A549 treated with Hydrocortisone at 1 μM for 4 hours (cell line): Measurements from ENCODE around the gene JAML. TPM values are rescaled to one million over a fixed set of nuclear protein-coding genes. Genes with fewer than 3 reads are reported as not detected.

Source experiments
- total RNA-seq: library from RNA; stranded (reverse); fragments of 200-300 nt; extraction: Qiagen RNA extraction; gene quantifications from 5 replicates; pipeline ENCODE4 v1.2.3, GENCODE V29; 2022

JAML gene
- not detected in 5 replicates for total RNA-seq

GRCh38 chr11:118224511-118225188 is at the start of gene JAML:
Gene JAML (minus strand): TSS chr11:118225011. CDS start chr11:118214866, 10,145 bp downstream.

GRCh38 chr11:118263695-118264568 is 39.1 kb upstream of the JAML start, which contains the start of gene MPZL2:
Gene MPZL2 (minus strand): TSS chr11:118264297. CDS start chr11:118264153, 144 bp downstream.

GRCh38 chr11:118251858-118252652 is 27.2 kb upstream of the JAML start, which contains the start of gene MPZL3:
Gene MPZL3 (minus strand): TSS chr11:118252365. CDS start chr11:118252294, 71 bp downstream.

GRCh38 chr11:118175993-118176777 is 48.6 kb downstream of the JAML start, which contains the start of gene SCN2B:
Gene SCN2B (minus strand): TSS chr11:118176639. CDS start chr11:118176431, 208 bp downstream.

GRCh38 chr11:118152552-118153471 is 72.0 kb downstream of the JAML start, which contains the start of gene SCN4B:
Gene SCN4B (minus strand): TSS chr11:118152823. CDS start chr11:118152673, 150 bp downstream.

Other genes with a start within 250 kb of the JAML start
- 0.05 to 0.13 TPM (median 0.10 TPM) in 4 of 5 replicates, not detected in the other for gene IL10RA, start 238.6 kb downstream of the JAML start, total RNA-seq
- gene TMPRSS4, start 147.9 kb downstream of the JAML start, total RNA-seq, result not detected in 5 replicates
- not detected in 5 replicates for gene SMIM35, start 138.0 kb downstream of the JAML start, total RNA-seq
- gene SCN4B, start 72.2 kb downstream of the JAML start, total RNA-seq, result 0.06 to 0.21 TPM (median 0.07 TPM) in 4 of 5 replicates, not detected in the other
- gene SCN2B, start 48.4 kb downstream of the JAML start, total RNA-seq, result not detected in 5 replicates
- gene MPZL3, start 27.4 kb upstream of the JAML start, total RNA-seq, result 0.26 to 0.48 TPM (median 0.36 TPM) in 5 replicates
- gene MPZL2, start 39.3 kb upstream of the JAML start, total RNA-seq, result 0.03 to 0.15 TPM (median 0.08 TPM) in 4 of 5 replicates, not detected in the other
- not detected in 5 replicates for gene CD3E, start 79.7 kb upstream of the JAML start, total RNA-seq
- gene CD3D, start 117.7 kb upstream of the JAML start, total RNA-seq, result not detected in 5 replicates
- gene CD3G, start 119.3 kb upstream of the JAML start, total RNA-seq, result not detected in 5 replicates
- gene UBE4A, start 134.6 kb upstream of the JAML start, total RNA-seq, result 8.5 to 12.5 TPM (median 9.1 TPM) in 5 replicates
- 119 to 208 TPM (median 188 TPM) in 5 replicates for gene ATP5MG, start 176.6 kb upstream of the JAML start, total RNA-seq
- gene KMT2A, start 211.5 kb upstream of the JAML start, total RNA-seq, result 9.3 to 19.5 TPM (median 12.7 TPM) in 5 replicates